Measurements from ENCODE around the gene OR10G2. TPM values are rescaled to one million over a fixed set of nuclear protein-coding genes. Genes with fewer than 3 reads are reported as not detected.

Gene OR10G2
- not detected in 5 replicates for total RNA-seq (2022; extraction: Qiagen RNA extraction)

GRCh38 chr14:21634840-21635239, at the start of gene OR10G2:
TSS of gene OR10G2 (minus strand) at chr14:21634940. CDS start at chr14:21634842, 98 bp downstream.

GRCh38 chr14:21673718-21674117, 39.0 kb upstream of the OR10G2 start, which contains the start of gene OR4E1:
TSS of gene OR4E1 (minus strand) at chr14:21673818. CDS start at chr14:21670935, 2,883 bp downstream.

GRCh38 chr14:21653331-21653885, 18.7 kb upstream of the OR10G2 start, which contains the start of gene OR4E2:
TSS of gene OR4E2 (plus strand) at chr14:21653835. CDS start at chr14:21665083, 11,248 bp downstream.

Other genes with a start within 250 kb of the OR10G2 start
- 36.5 to 42.0 TPM (median 39.7 TPM) in 5 replicates for gene CHD8, start 178.8 kb downstream of the OR10G2 start, total RNA-seq (2022; extraction: Qiagen RNA extraction)
- 11.2 to 21.1 TPM (median 13.8 TPM) in 5 replicates for gene RAB2B, start 158.0 kb downstream of the OR10G2 start, total RNA-seq (2022; extraction: Qiagen RNA extraction)
- gene TOX4, start 157.7 kb downstream of the OR10G2 start, total RNA-seq (2022; extraction: Qiagen RNA extraction), result 57.4 to 71.5 TPM (median 66.0 TPM) in 5 replicates
- gene METTL3, start 123.6 kb downstream of the OR10G2 start, total RNA-seq (2022; extraction: Qiagen RNA extraction), result 45.4 to 55.8 TPM (median 52.2 TPM) in 5 replicates
- gene SALL2, start 108.6 kb downstream of the OR10G2 start, total RNA-seq (2022; extraction: Qiagen RNA extraction), result 0.76 to 1.4 TPM (median 1.0 TPM) in 5 replicates
- not detected in 5 replicates for gene OR10G3, start 54.9 kb downstream of the OR10G2 start, total RNA-seq (2022; extraction: Qiagen RNA extraction)
- gene OR4E2, start 18.9 kb upstream of the OR10G2 start, total RNA-seq (2022; extraction: Qiagen RNA extraction), result not detected in 5 replicates
- gene OR4E1, start 38.9 kb upstream of the OR10G2 start, total RNA-seq (2022; extraction: Qiagen RNA extraction), result not detected in 5 replicates